Epidermal melanocyte (primary cell): Measurements from ENCODE around the gene MPP2.

Experiments
- DNase-seq: peaks from one replicate; pipeline ENCODE4 v3.0.0; 2011; ENCODE audit warnings: low spot score; ENCODE audit not compliant: insufficient read length

MPP2 gene

GRCh38 chr17:43846963-43847371 is 60.4 kb downstream of the MPP2 start, which contains the start of gene CD300LG:
Gene CD300LG (plus strand): TSS chr17:43847176. CDS start chr17:43847217, 41 bp downstream.
- peak; percentile 12 for DNase-seq

DNA sequence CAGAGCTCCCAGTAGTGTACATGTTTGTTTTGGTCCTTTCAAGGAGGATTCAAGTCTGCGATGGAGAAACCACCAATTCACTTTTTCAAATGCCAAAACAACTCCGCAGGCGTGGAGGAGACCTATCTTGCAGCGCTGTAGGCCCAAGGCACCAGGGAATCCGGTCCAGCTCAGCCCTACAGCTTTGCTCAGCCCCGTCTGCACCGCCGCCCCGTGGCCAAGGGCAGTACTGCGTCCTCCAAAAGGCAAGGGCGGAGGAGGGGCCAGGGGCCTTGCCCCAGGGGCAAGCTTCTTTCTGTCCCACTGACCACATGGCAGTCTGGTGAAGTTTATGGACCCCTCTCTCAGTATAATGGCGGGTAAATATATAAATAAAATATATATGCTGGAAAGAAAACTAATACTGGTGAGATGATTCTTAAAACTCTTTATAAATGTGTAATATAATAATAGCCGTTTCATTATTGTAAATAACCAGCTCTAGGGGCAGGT is 61.1 kb downstream of the MPP2 start:
- peak; percentile 87 for DNase-seq

GRCh38 chr17:43845766-43846165 is 61.6 kb downstream of the MPP2 start:
- DNase-seq = no peak

GRCh38 chr17:43844241-43844640 is 63.1 kb downstream of the MPP2 start:
- DNase-seq = no peak

DNA sequence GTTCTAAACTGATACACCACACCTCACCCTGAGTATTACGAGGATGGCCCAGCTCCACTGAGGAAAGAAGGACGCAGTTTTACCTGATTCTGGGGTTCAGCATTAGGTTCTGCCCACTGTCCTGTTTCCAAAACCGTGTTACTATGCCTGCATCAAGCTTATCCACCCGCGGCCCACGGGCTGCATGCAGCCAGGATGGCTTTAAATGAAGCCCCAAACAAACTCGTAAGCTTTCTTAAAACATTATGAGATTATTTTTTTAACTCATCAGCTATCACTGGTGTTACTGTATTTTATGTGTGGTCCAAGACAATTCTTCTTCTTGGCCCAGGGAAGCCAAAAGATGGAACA is 64.4 kb downstream of the MPP2 start:
- no peak for DNase-seq

DNA sequence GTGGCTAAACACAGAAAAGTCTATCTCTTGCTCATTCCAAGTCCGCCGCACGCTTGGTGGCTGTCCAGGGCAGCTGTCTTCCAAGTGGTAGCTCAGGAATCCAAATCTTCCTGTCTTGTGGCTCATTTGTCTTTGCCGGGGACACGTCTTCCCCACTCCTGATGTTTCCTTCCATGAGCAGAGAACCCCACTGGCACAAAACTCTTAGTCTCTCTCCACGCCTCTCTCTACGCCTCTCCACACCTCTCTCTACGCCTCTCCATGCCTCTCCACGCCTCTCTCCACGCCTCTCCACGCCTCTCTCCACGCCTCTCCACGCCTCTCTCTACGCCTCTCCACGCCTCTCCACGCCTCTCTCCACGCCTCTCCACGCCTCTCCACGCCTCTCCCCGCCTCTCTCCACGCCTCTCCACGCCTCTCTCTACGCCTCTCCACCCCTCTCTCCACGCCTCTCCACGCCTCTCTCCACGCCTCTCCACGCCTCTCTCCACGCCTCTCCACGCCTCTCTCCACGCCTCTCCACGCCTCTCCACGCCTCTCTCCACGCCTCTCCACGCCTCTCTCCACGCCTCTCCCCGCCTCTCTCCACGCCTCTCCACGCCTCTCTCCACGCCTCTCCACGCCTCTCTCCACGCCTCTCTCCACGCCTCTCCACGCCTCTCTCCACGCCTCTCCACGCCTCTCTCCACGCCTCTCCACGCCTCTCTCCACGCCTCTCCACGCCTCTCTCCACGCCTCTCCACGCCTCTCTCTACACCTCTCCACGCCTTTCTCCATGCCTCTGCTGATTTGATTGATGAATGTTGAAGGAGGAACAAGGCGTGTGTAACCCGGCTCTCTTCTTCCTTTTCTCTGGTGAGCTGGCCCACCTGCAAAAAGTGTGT is 65.0 kb downstream of the MPP2 start:
- peak; percentile 9 for DNase-seq

DNA sequence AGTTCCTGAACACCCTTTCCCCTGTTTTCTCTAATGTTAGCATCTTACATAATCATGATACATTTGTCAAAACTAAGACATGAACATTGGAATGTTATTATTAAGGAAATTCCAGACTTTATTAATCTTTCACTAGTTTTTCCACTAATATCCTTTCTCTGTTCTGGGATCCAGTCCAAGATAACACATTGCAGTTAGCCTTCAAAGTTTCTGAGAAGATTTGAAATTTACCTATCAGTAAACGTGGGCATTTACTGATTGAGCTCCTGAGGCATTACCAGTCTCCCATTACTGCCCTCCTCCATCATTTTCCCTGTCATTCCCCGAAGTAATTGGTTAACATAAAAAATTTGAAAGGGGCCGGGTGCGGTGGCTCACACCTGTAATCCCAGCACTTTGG is 66.1 kb downstream of the MPP2 start:
- DNase-seq = no peak

- peak; percentile 38 for DNase-seq
Observed at GRCh38 chr17:43840814-43841213, 66.5 kb downstream of the MPP2 start.

GRCh38 chr17:43839670-43840108 is 67.6 kb downstream of the MPP2 start:
- DNase-seq = no peak

GRCh38 chr17:43834106-43834505 is 73.2 kb downstream of the MPP2 start:
- DNase-seq = no peak

DNA sequence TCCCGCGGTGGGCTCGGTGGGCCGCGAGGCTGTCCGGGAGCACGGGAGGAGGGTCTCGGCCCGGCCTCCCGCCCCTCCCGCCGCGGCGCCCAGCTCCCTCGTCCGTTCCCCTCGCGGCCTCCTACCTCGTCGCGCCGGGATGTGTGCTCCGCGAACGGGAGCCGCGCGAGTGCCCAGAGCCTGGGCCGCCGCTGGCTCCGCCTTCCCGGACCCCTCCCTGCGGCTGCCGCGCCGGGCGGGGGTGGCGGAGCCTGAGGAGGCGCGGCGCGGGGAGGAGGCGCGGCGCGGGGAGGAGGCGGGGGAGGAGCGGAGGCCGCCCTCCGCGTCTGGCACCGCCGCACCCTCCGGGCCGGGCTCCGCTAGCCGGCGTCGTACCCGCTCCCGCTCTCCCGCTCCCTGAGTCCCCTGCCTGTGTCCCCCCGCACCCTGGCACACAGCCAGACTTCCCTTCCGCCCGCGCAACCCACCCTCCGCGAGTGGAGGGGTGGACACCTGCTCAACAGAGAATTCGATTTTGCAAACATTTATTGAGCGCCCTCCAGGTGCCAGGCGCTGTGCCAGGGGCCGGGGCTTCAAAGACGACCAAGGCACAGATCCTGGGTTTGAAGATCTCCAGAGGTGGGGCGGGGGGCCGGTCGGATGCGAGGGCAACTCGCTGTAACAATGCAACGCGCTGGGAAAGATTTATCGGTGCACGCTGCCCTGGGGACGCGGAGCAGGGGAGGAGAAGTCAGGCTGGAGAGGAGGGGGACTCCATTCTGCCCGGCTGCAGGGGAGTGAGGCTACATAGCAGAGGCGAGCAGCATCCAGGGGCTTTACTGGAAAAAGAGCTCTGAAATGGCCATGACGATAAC is 74.1 kb downstream of the MPP2 start, which contains the start of gene MPP3:
MPP3 (minus strand) TSS at position 171 of the 854 bp plus-strand sequence. CDS start 1,240 bp downstream, outside the sequence.
- peak; percentile 87 for DNase-seq

DNA sequence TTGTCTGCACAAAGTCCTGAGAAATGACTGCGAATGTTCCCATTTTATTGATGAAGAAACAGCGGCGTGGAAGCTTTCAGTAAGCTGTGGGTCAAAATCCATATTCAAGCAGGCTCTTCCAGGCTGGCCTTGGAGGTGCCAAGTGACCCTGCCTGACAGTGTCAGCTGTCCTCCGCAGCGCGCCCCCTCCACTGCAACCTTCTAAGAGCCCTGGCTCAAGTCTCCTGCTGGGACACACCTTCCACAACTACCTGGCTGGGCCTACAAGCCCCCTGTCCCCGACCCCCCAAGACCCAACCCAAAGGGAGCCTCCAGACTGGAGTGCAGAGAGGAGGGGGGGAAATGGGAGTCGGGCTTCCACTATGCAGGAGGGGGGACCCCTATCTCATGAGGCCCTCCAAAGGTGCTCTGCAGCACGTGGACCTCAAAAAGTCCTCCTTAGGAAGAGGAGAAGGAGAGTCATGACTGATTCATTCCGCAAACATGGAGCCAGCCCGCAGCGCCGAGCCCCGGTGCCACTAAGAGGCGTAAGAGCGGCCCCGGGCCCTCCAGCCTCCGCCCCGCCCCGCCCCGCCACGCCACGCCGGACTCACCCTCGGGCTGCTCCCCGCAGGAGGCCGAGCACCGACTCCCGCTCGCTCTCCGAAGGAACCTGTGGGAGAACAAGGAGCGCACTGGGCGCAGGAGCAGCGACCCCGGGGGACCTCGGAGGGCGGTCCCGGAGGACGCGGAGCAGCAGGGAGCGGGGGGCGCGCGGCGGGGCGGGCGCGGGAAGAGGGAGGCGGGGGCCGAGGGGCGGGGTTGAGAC is 75.0 kb downstream of the MPP2 start:
- peak; percentile 59 for DNase-seq

DNA sequence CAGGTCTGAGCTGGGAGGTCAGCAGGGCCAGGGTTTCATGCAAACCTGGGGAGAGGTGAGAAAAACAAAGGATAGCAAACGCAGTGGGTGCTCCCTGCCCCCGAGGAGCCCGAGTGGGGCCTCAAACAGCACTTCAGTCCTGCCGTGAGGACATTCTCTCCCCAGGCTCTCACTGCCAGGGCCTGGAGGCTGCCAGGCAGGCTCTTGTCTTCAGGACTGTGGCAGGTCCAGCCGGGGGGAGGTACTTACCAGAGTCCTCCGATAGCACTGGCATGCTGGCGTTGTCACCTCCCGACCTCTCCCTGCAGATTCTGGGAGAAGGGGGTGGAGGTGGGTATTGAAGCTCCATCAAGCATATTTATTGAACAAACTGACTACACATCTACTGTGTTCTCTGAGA is 75.7 kb downstream of the MPP2 start:
- no peak for DNase-seq

- no peak for DNase-seq
Observed at GRCh38 chr17:43830510-43831140, 76.7 kb downstream of the MPP2 start.

DNA sequence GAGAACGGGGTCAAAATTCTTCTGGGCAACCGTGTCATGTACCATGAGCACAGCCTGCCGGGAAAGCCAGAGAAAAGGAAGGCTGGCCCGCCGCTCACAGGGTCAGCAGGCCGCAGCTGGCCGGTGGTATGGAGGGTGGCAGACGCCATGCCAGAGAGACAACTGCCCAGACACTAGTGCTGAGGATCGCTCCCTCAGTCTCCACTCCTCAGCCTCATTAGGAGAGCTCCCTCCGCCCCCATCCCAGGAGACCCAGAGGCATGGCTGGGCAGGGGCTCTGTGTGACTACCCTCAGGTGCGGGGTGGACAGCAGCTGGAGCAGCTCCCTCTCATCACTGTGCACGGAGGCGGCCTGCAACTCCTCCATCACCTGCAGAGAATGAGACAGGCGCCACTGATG is 77.6 kb downstream of the MPP2 start:
- peak; percentile 6 for DNase-seq

DNA sequence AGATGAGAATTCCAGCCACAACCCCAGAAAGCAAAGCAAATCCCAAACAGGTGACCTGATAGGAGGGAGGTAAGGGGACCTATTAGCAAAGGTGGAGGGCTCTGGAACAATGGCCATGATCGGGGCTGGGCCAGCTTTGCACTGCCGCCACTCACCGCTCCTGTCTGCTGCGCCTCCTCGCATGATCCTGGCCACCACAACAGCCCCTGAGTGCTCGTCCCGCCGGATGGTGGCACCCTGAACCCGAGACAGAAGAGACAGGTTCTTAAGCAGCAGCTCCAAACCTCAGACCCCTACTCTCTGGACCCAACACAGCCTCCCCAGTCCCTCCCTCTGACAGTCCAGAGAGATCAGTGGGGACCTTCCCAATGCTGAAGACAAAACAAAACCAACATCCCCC is 79.7 kb downstream of the MPP2 start:
- DNase-seq = no peak

DNA sequence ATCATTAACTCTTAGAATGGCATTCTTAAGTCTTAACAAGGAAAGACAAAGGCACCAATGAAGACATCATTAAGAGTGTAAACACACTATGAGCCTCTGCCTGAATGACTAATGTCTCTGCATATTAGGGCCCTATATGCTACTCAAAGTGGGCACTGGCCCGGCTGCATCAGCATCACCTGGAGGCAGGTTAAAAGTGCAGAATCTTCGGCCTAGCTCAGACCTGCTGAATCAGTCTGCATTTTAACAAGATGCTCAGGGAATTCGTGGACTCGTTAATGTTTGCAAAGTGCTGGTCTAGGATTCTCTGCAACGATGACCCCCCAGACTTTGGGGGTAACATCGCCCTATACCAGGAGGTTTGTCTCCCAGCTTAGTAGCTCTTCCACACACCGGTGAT is 81.1 kb downstream of the MPP2 start:
- no peak for DNase-seq

DNA sequence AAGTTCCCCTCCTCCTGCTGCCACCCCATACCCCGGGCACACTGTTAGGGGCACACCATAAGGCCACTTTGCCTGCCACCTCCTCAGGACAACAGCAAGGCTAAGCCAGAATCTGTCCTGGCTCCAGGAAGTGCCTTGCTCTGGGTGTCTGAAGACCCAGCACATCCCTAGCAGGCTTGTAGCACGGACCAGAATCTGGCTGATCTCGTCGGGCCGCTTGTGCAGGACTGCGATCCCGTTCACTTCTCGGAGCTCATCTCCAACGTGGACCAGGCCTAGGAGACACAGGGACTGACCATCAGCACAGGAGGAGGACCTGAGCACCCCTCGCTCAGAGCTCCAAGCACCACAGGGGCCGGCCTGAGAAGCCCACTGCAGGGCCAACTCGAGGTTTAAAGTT is 81.8 kb downstream of the MPP2 start:
- DNase-seq = no peak
